Brain microvascular endothelial cell (primary cell): ENCODE measurements around the gene HIVEP3.
A peak's percentile ranks its signal among the peaks of the same experiment; 100 is the strongest.

ENCODE experiments used
- DNase-seq: peaks from one replicate; pipeline ENCODE4 v3.0.0-alpha.2; 2020
- H3K27ac ChIP-seq: fragments of 250-450 bp; sonication (Bioruptor Pico); 2 replicates; pipeline ENCODE4 v1.5.1; 2020; ENCODE audit warnings: mild to moderate bottlenecking, moderate library complexity
- H3K27me3 ChIP-seq: fragments of 250-450 bp; sonication (Bioruptor Pico); replicated peaks from 2 replicates; pipeline ENCODE4 v1.5.1; 2020; ENCODE audit warnings: mild to moderate bottlenecking
- H3K36me3 ChIP-seq: fragments of 250-450 bp; sonication (Bioruptor Pico); replicated peaks from 2 replicates; pipeline ENCODE4 v1.5.1; 2020; ENCODE audit warnings: mild to moderate bottlenecking
- H3K4me3 ChIP-seq: 2 replicates; pipeline ENCODE4 v1.5.1; 2011; ENCODE audit warnings: low read depth, mild to moderate bottlenecking, control low read depth, low read length, moderate library complexity
- CTCF ChIP-seq: IDR thresholded peaks from 2 replicates; pipeline ENCODE4 v1.5.1; 2011; ENCODE audit warnings: low read depth, mild to moderate bottlenecking, moderate library complexity, low read length, control low read depth, inconsistent platforms; ENCODE audit errors: missing control alignments
- in situ Hi-C: cut with HindIII; loops from 2 replicates; pipeline ENCODE4 v1.10.0; 2017; ENCODE audit warnings: low sequenced_read_pairs, low pct_ligation_motif_present

Gene HIVEP3

GRCh38 chr1:41658431-41659158 is 260.1 kb downstream of the HIVEP3 start:
- Histone ChIP-seq H3K4me3 (no peak overlapping the region), H3K36me3 (no peaks in the 10 kb centered on the region), H3K27ac (no peak overlapping the region), H3K27me3 (no peaks in the 10 kb centered on the region)
- in situ Hi-C loops, result no loop called here
- TF ChIP-seq CTCF, result no peak
- DNase-seq, result no peak

GRCh38 chr1:41657679-41658295 is 260.9 kb downstream of the HIVEP3 start:
- H3K27ac ChIP-seq, result no peak overlapping the region
- no peak for DNase-seq
- H3K4me3 ChIP-seq, result no peak overlapping the region
- no peaks in the 10 kb centered on the region for H3K27me3 ChIP-seq
- TF ChIP-seq CTCF, result peak; percentile 29
- in situ Hi-C loops, result no loop called here
- H3K36me3 ChIP-seq, result no peaks in the 10 kb centered on the region

- H3K4me3 ChIP-seq, result no peak overlapping the region
- TF ChIP-seq CTCF, result no peak
- H3K36me3 ChIP-seq, result no peaks in the 10 kb centered on the region
- H3K27me3 ChIP-seq, result no peaks in the 10 kb centered on the region
- H3K27ac ChIP-seq, result no peak overlapping the region
- DNase-seq, result no peak
- in situ Hi-C loops, result no loop called here
These were observed 261.8 kb downstream of the HIVEP3 start for GRCh38 chr1:41656825-41657500.

GRCh38 chr1:41656068-41656467 is 262.7 kb downstream of the HIVEP3 start:
- in situ Hi-C loops, result no loop called here
- Histone ChIP-seq H3K27ac (no peak overlapping the region), H3K4me3 (no peak overlapping the region), H3K27me3 (no peaks in the 10 kb centered on the region), H3K36me3 (no peaks in the 10 kb centered on the region)
- no peak for TF ChIP-seq CTCF
- no peak for DNase-seq

- no peak overlapping the region for H3K4me3 ChIP-seq
- H3K27ac ChIP-seq, result no peak overlapping the region
- TF ChIP-seq CTCF, result no peak
- H3K27me3 ChIP-seq, result no peaks in the 10 kb centered on the region
- no peak for DNase-seq
- in situ Hi-C loops, result no loop called here
- no peaks in the 10 kb centered on the region for H3K36me3 ChIP-seq
These were observed 263.1 kb downstream of the HIVEP3 start for GRCh38 chr1:41655632-41656031.
